ENCODE data around the gene NAALADL1. TPM values are rescaled to one million over a fixed set of nuclear protein-coding genes. Genes with fewer than 3 reads are reported as not detected.

NAALADL1 gene
- total RNA-seq, result 10 to 100 TPM; 11.8 to 12.4 TPM

GRCh38 chr11:65058419-65059054, at the start of gene NAALADL1:
TSS of gene NAALADL1 (minus strand) at chr11:65058553. CDS start at chr11:65058521, 32 bp downstream.

GRCh38 chr11:65095974-65096806, 37.8 kb upstream of the NAALADL1 start, which contains the start of gene VPS51:
TSS of gene VPS51 (plus strand) at chr11:65096214. CDS start at chr11:65096251, 37 bp downstream.

GRCh38 chr11:65083834-65084597, 25.7 kb upstream of the NAALADL1 start, which contains the start of the genes CDCA5 and ZFPL1:
TSS of gene CDCA5 (minus strand) at chr11:65084040. CDS start at chr11:65083978, 62 bp downstream.
TSS of gene ZFPL1 (plus strand) at chr11:65084222. CDS start at chr11:65084699, 477 bp downstream.

GRCh38 chr11:65040847-65041622, 17.3 kb downstream of the NAALADL1 start, which contains the start of gene SAC3D1:
TSS of gene SAC3D1 (plus strand) at chr11:65041210. CDS start at chr11:65041293, 83 bp downstream.

GRCh38 chr11:65027213-65028067, 30.9 kb downstream of the NAALADL1 start, which contains the start of gene SNX15:
TSS of gene SNX15 (plus strand) at chr11:65027439. CDS start at chr11:65027538, 99 bp downstream.

GRCh38 chr11:65013888-65014725, 44.2 kb downstream of the NAALADL1 start, which contains the start of gene ARL2:
TSS of gene ARL2 (plus strand) at chr11:65014160. CDS start at chr11:65014208, 48 bp downstream.

GRCh38 chr11:64996710-64997380, 61.5 kb downstream of the NAALADL1 start, which contains the start of gene BATF2:
TSS of gene BATF2 (minus strand) at chr11:64996971. CDS start at chr11:64996914, 57 bp downstream.

Small RNA genes within 50 kb of the gene (microRNA-seq; reads per million reads assigned to microRNA genes)
- gene MIR6879 (ENCODE audit: borderline microRNAs expressed, borderline replicate concordance), result not detected

Other genes with a start within 250 kb of the NAALADL1 start
- 10 to 100 TPM; 34.8 to 37.5 TPM for gene MEN1, start 248.0 kb downstream of the NAALADL1 start, total RNA-seq
- gene CDC42BPG, start 213.9 kb downstream of the NAALADL1 start, total RNA-seq, result 1 to 10 TPM; 1.8 to 2.2 TPM
- gene EHD1, start 179.9 kb downstream of the NAALADL1 start, total RNA-seq, result 100 to 1,000 TPM; 114 to 120 TPM
- 10 to 100 TPM; 31.0 to 32.6 TPM for gene ATG2A, start 141.3 kb downstream of the NAALADL1 start, total RNA-seq
- 10 to 100 TPM; 19.8 to 20.3 TPM for gene PPP2R5B, start 133.9 kb downstream of the NAALADL1 start, total RNA-seq
- not detected for gene GPHA2, start 122.7 kb downstream of the NAALADL1 start, total RNA-seq
- gene MAJIN, start 86.4 kb downstream of the NAALADL1 start, total RNA-seq, result under 1 TPM; 0.20 to 0.36 TPM
- gene BATF2, start 61.6 kb downstream of the NAALADL1 start, total RNA-seq, result under 1 TPM in 1 of 2 experiments, not detected in 1; 0.19 TPM
- gene ARL2, start 44.4 kb downstream of the NAALADL1 start, total RNA-seq, result 10 to 100 TPM; 49.1 to 54.1 TPM
- gene SNX15, start 31.1 kb downstream of the NAALADL1 start, total RNA-seq, result 10 to 100 TPM; 25.9 to 27.5 TPM
- gene SAC3D1, start 17.3 kb downstream of the NAALADL1 start, total RNA-seq, result 10 to 100 TPM; 29.0 to 29.6 TPM
- 10 to 100 TPM; 72.9 to 77.5 TPM for gene CDCA5, start 25.5 kb upstream of the NAALADL1 start, total RNA-seq
- gene ZFPL1, start 25.7 kb upstream of the NAALADL1 start, total RNA-seq, result 10 to 100 TPM; 26.6 to 27.5 TPM
- gene VPS51, start 37.7 kb upstream of the NAALADL1 start, total RNA-seq, result 100 to 1,000 TPM; 167 to 172 TPM
- gene TM7SF2, start 53.3 kb upstream of the NAALADL1 start, total RNA-seq, result 10 to 100 TPM; 27.8 to 28.5 TPM
- gene ZNHIT2, start 59.1 kb upstream of the NAALADL1 start, total RNA-seq, result 1 to 10 TPM; 7.7 to 9.4 TPM
- gene FAU, start 63.6 kb upstream of the NAALADL1 start, total RNA-seq, result 1,000 to 10,000 TPM; 1,282 to 1,325 TPM
- gene MRPL49, start 63.8 kb upstream of the NAALADL1 start, total RNA-seq, result 10 to 100 TPM; 40.9 to 42.2 TPM
- 10 to 100 TPM; 39.2 to 43.4 TPM for gene SYVN1, start 76.0 kb upstream of the NAALADL1 start, total RNA-seq
- not detected for gene SPDYC, start 111.7 kb upstream of the NAALADL1 start, total RNA-seq
- 100 to 1,000 TPM; 161 to 168 TPM for gene CAPN1, start 123.4 kb upstream of the NAALADL1 start, total RNA-seq
- gene POLA2, start 203.4 kb upstream of the NAALADL1 start, total RNA-seq, result 10 to 100 TPM; 35.9 to 37.6 TPM

Data from activated naive CD4-positive, alpha-beta T cell treated with anti-CD3 and anti-CD28 coated beads, Interleukin-2, amount 10 ng/mL, durations not matched to agents 5 hours and 36 hours (primary cell).